Astrocyte of the spinal cord (primary cell): ENCODE data around the gene MYRFL.

Experiments
- DNase-seq: peaks from one replicate; pipeline ENCODE4 v3.0.0; 2011; ENCODE audit warnings: low read depth, low spot score
- H3K4me3 ChIP-seq: 2 replicates; pipeline ENCODE4 v1.5.1; 2011; ENCODE audit warnings: low read depth, mild to moderate bottlenecking, low read length, moderate library complexity
- in situ Hi-C: cut with HindIII; loops from 2 replicates; pipeline ENCODE4 v1.10.0; 2017; ENCODE audit warnings: low sequenced_read_pairs
- TF ChIP-seq, protein P1 (sequence below): IDR thresholded peaks from 2 replicates; pipeline ENCODE4 v1.5.1; 2012; ENCODE audit warnings: low read depth, mild to moderate bottlenecking, low read length, inconsistent platforms

The MYRFL gene

DNA sequence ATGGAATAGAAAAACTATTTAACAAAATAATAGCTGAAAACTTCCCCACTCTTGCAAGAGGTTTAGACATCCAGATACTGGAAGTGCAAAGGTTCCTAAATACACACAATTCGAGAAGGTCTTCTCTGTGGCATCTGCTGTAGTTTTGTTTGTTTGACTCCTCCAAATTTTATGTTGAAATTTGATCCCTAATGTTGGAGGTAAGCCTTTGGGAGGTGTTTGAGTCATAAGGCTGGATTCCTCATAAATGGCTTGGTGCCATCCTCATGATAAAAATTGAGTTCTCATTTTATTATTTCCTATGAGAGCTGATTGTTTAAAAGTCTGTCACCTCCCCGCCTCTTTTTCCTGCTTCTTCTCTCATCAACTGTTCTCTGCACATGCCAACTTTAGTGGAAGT is 182.7 kb downstream of the MYRFL start:
- H3K4me3 ChIP-seq, result no peak overlapping the region
- DNase-seq, result no peak
- TF ChIP-seq, protein P1, sequence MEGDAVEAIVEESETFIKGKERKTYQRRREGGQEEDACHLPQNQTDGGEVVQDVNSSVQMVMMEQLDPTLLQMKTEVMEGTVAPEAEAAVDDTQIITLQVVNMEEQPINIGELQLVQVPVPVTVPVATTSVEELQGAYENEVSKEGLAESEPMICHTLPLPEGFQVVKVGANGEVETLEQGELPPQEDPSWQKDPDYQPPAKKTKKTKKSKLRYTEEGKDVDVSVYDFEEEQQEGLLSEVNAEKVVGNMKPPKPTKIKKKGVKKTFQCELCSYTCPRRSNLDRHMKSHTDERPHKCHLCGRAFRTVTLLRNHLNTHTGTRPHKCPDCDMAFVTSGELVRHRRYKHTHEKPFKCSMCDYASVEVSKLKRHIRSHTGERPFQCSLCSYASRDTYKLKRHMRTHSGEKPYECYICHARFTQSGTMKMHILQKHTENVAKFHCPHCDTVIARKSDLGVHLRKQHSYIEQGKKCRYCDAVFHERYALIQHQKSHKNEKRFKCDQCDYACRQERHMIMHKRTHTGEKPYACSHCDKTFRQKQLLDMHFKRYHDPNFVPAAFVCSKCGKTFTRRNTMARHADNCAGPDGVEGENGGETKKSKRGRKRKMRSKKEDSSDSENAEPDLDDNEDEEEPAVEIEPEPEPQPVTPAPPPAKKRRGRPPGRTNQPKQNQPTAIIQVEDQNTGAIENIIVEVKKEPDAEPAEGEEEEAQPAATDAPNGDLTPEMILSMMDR, result no peak
- in situ Hi-C loops, result no loop called here
